Stimulated activated memory B cell treated with anti-CD40 and anti-IgM and Interleukin-4, amounts not matched to agents 10 μg/mL and 1 μg/mL and 100 μg/mL, for 72 hours (primary cell): Measurements from ENCODE around the gene LAMA4.
A peak's percentile ranks its signal among the peaks of the same experiment; 100 is the strongest.
"Not testable (repeated sequence)": the region's sequence is repeated elsewhere in the genome, so short reads cannot be mapped to it uniquely, and the experiment has no call there.

Source experiments
- ATAC-seq: fragments of 150-1000 bp; cut with Tn5 transposase; 2 replicates; pipeline ENCODE4 v1.10.0; 2021
- H3K27ac Mint-ChIP-seq: one replicate; pipeline ENCODE4 v1.8.0; 2022; ENCODE audit warnings: mild to moderate bottlenecking, mixed read lengths
- H3K27me3 Mint-ChIP-seq: one replicate; pipeline ENCODE4 v1.8.0; 2022; ENCODE audit warnings: mixed read lengths
- H3K36me3 Mint-ChIP-seq: one replicate; pipeline ENCODE4 v1.8.0; 2022; ENCODE audit warnings: mixed read lengths
- H3K4me1 Mint-ChIP-seq: one replicate; pipeline ENCODE4 v1.8.0; 2022; ENCODE audit warnings: mixed read lengths
- H3K4me3 Mint-ChIP-seq: one replicate; pipeline ENCODE4 v1.8.0; 2022; ENCODE audit warnings: mild to moderate bottlenecking, moderate library complexity, mixed read lengths
- H3K9me3 Mint-ChIP-seq: one replicate; pipeline ENCODE4 v1.8.0; 2022; ENCODE audit warnings: mixed read lengths

The LAMA4 gene

GRCh38 chr6:112109262-112109661 is 145.1 kb downstream of the LAMA4 start:
- Mint-ChIP-seq H3K36me3 (peaks cover 5% of the 10 kb centered on the region), H3K4me3 (no peak overlapping the region), H3K9me3 (peaks cover 7% of the 10 kb centered on the region), H3K27ac (no peak overlapping the region), H3K27me3 (no peaks in the 10 kb centered on the region), H3K4me1 (no peaks in the 10 kb centered on the region)
- no peak for ATAC-seq

GRCh38 chr6:112106562-112106961 is 147.8 kb downstream of the LAMA4 start:
- no peak overlapping the region for H3K27ac Mint-ChIP-seq
- H3K4me1 Mint-ChIP-seq = no peaks in the 10 kb centered on the region
- no peak for ATAC-seq
- no peak overlapping the region for H3K4me3 Mint-ChIP-seq
- peaks cover 21% of the 10 kb centered on the region for H3K36me3 Mint-ChIP-seq
- peaks cover 7% of the 10 kb centered on the region for H3K9me3 Mint-ChIP-seq
- H3K27me3 Mint-ChIP-seq = no peaks in the 10 kb centered on the region

- H3K9me3 Mint-ChIP-seq, H3K27me3 Mint-ChIP-seq, H3K27ac Mint-ChIP-seq, ATAC-seq, H3K4me1 Mint-ChIP-seq, H3K4me3 Mint-ChIP-seq: not testable (repeated sequence)
- H3K36me3 Mint-ChIP-seq = peaks cover 26% of the 10 kb centered on the region
These were observed 148.3 kb downstream of the LAMA4 start for GRCh38 chr6:112106026-112106425.

- Mint-ChIP-seq H3K4me1 (no peaks in the 10 kb centered on the region), H3K4me3 (no peak overlapping the region), H3K27ac (no peak overlapping the region), H3K36me3 (peaks cover 37% of the 10 kb centered on the region), H3K9me3 (peaks cover 7% of the 10 kb centered on the region), H3K27me3 (no peaks in the 10 kb centered on the region)
- no peak for ATAC-seq
These were observed 153.8 kb downstream of the LAMA4 start for GRCh38 chr6:112100561-112100960.

DNA sequence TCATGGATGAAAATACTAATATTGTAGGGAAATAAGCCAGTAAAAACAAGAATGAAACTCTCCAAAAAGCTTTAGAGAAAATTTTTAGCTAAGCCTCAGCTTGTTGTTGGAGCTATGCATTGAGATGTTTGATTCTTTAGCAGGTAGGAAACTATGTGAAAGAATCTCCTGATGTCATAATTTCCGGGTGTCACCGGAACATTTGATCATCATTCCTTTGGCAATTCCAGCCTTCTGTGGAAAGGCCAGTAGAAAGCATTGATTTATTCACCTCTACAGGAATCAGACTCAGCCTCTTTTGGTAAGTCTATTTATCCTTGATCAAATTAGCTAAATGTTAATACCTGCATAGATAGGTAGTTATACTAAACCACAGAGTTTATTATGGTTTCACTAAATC is 157.5 kb downstream of the LAMA4 start:
- no peak for ATAC-seq
- Mint-ChIP-seq H3K4me3 (no peak overlapping the region), H3K36me3 (peaks cover 20% of the 10 kb centered on the region), H3K27me3 (peaks cover 4% of the 10 kb centered on the region), H3K27ac (no peak overlapping the region), H3K9me3 (no peaks in the 10 kb centered on the region), H3K4me1 (no peaks in the 10 kb centered on the region)

GRCh38 chr6:112087916-112088315 is 166.5 kb downstream of the LAMA4 start:
- no peak for ATAC-seq
- peaks cover 6% of the 10 kb centered on the region for H3K36me3 Mint-ChIP-seq
- H3K9me3 Mint-ChIP-seq = no peaks in the 10 kb centered on the region
- H3K4me1 Mint-ChIP-seq = no peaks in the 10 kb centered on the region
- H3K27ac Mint-ChIP-seq = no peak overlapping the region
- H3K4me3 Mint-ChIP-seq = no peak overlapping the region
- H3K27me3 Mint-ChIP-seq = peaks cover 18% of the 10 kb centered on the region

- H3K4me1 Mint-ChIP-seq = no peaks in the 10 kb centered on the region
- H3K4me3 Mint-ChIP-seq = no peak within 1 kb of the TSS
- H3K9me3 Mint-ChIP-seq = no peaks in the 10 kb centered on the region
- H3K36me3 Mint-ChIP-seq = peaks cover 12% of the 10 kb centered on the region
- ATAC-seq = peak; percentile 99
- peaks cover 18% of the 10 kb centered on the region for H3K27me3 Mint-ChIP-seq
- H3K27ac Mint-ChIP-seq = no peak within 1 kb of the TSS
These were observed 167.0 kb downstream of the LAMA4 start, which contains the start of the genes FAM229B and TUBE1 for GRCh38 chr6:112087136-112087911. FAM229B (plus strand) TSS chr6:112087591; CDS start chr6:112099284, 11,693 bp downstream. TUBE1 (minus strand) TSS chr6:112087482; CDS start chr6:112087434, 48 bp downstream.

- Mint-ChIP-seq H3K4me3 (no peak overlapping the region), H3K27me3 (peaks cover 13% of the 10 kb centered on the region), H3K36me3 (peaks cover 16% of the 10 kb centered on the region), H3K4me1 (no peaks in the 10 kb centered on the region), H3K27ac (no peak overlapping the region), H3K9me3 (no peaks in the 10 kb centered on the region)
- peak; percentile 49 for ATAC-seq
These were observed 167.6 kb downstream of the LAMA4 start for GRCh38 chr6:112086744-112087135.

GRCh38 chr6:112085286-112086065 is 168.9 kb downstream of the LAMA4 start:
- H3K4me3 Mint-ChIP-seq = no peak overlapping the region
- H3K27me3 Mint-ChIP-seq = peaks cover 8% of the 10 kb centered on the region

GRCh38 chr6:112081569-112081968 is 172.8 kb downstream of the LAMA4 start:
- Mint-ChIP-seq H3K27ac (no peak overlapping the region), H3K4me3 (no peak overlapping the region), H3K4me1 (no peaks in the 10 kb centered on the region), H3K36me3 (peaks cover 27% of the 10 kb centered on the region), H3K27me3 (no peaks in the 10 kb centered on the region), H3K9me3 (no peaks in the 10 kb centered on the region)
- ATAC-seq = no peak

More at GRCh38 chr6:112085286-112086065, 168.9 kb downstream of the LAMA4 start:
- no peak for ATAC-seq
- peaks cover 21% of the 10 kb centered on the region for H3K36me3 Mint-ChIP-seq
- H3K4me1 Mint-ChIP-seq = no peaks in the 10 kb centered on the region
- H3K27ac Mint-ChIP-seq = no peak overlapping the region
- H3K9me3 Mint-ChIP-seq = no peaks in the 10 kb centered on the region

DNA sequence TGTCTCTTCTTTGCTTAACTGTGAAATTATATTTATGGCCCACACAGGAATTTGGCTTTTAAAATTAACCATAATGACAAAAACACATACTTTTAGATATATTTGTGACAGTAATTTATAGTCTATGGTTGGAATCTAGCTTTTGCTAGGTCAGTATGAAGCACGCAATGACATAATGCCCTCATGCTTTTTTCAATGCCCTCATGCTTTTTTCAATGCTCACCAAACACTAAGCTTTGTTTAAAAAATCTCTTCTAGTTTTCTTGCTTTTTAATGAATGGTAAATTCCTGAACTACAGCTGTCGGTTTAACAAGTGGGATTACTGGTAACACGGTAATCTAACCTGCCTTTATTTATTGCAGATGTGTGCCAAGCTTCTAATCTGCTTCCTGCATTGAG is 187.8 kb downstream of the LAMA4 start:
- Mint-ChIP-seq H3K36me3 (peaks cover 5% of the 10 kb centered on the region), H3K27ac (no peak overlapping the region), H3K4me1 (no peaks in the 10 kb centered on the region), H3K9me3 (no peaks in the 10 kb centered on the region), H3K4me3 (no peak overlapping the region), H3K27me3 (no peaks in the 10 kb centered on the region)
- ATAC-seq = no peak

GRCh38 chr6:112065426-112065986 is 188.9 kb downstream of the LAMA4 start:
- Mint-ChIP-seq H3K27ac (no peak overlapping the region), H3K36me3 (peaks cover 5% of the 10 kb centered on the region), H3K9me3 (no peaks in the 10 kb centered on the region), H3K27me3 (no peaks in the 10 kb centered on the region), H3K4me1 (no peaks in the 10 kb centered on the region), H3K4me3 (no peak overlapping the region)
- ATAC-seq = no peak

DNA sequence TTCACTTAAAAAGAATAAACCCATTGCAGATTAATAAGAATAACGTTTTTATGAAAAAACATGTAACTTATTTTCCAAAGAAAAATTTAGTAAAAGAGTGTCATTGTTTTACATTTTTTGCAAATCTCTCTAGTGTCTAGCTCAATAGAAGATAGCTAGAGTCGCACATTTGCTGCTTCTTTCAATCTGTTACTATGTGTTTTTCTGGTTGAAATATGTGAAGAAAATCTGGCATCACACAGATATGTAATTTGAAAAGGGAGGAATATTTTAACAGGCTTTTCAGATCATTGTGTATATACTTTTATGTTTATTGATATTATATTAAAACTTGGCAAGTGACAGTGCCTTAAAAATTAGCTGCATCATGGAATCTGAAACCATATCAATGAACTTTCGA is 191.4 kb downstream of the LAMA4 start:
- Mint-ChIP-seq H3K9me3 (no peaks in the 10 kb centered on the region), H3K4me3 (no peak overlapping the region), H3K4me1 (no peaks in the 10 kb centered on the region), H3K27ac (no peak overlapping the region), H3K36me3 (no peaks in the 10 kb centered on the region), H3K27me3 (no peaks in the 10 kb centered on the region)
- no peak for ATAC-seq

DNA sequence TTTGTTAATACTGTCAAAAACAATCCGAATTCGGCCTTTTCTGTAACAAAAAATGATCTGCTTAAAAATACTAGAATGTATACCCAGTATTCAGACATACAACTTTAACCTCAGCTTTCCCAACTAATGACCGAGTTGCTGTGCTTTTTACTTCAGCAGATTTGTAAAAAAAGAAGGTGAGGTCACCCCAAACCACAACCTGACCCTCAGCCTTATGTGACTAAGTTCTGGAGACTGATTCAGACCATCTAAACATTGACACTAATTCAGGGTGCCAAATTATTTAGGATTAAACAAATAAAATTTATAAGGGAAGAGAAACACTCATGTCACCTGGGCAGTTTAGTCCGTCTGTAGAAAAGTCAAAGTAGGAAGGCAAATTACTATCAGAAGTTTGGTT is 192.8 kb downstream of the LAMA4 start:
- H3K9me3 Mint-ChIP-seq = no peaks in the 10 kb centered on the region
- H3K27me3 Mint-ChIP-seq = no peaks in the 10 kb centered on the region
- H3K36me3 Mint-ChIP-seq = no peaks in the 10 kb centered on the region
- ATAC-seq = no peak
- H3K27ac Mint-ChIP-seq = no peak overlapping the region
- H3K4me1 Mint-ChIP-seq = no peaks in the 10 kb centered on the region
- H3K4me3 Mint-ChIP-seq = no peak overlapping the region
